Prostate gland (tissue), 2 donors: ENCODE results near the gene JARID2. TPM values are rescaled to one million over a fixed set of nuclear protein-coding genes. Genes with fewer than 3 reads are reported as not detected.
"Not testable (repeated sequence)": the region's sequence is repeated elsewhere in the genome, so short reads cannot be mapped to it uniquely, and the experiment has no call there.

Experiments used
- DNase-seq: peaks from one replicate; pipeline ENCODE4 v3.0.0-alpha.2; 2019; ENCODE audit warnings: low spot score
- H3K27ac ChIP-seq, 2 donors: fragments of 200-600 bp; sonication (generic); 2 replicates each; pipeline ENCODE4 v1.5.1; 2017 to 2019
- H3K27me3 ChIP-seq: fragments of 200-600 bp; sonication (generic); replicated peaks from 2 replicates; pipeline ENCODE4 v1.5.1; 2019; ENCODE audit not compliant: insufficient read depth
- H3K36me3 ChIP-seq, 2 donors: fragments of 200-600 bp; sonication (generic); 1 replicate in 1 of 2; 2 replicates in 1 of 2; pipeline versions ENCODE4 v1.5.1 to v1.8.1; 2017 to 2019
- H3K4me1 ChIP-seq: fragments of 200-600 bp; sonication (generic); replicated peaks from 2 replicates; pipeline ENCODE4 v1.5.1; 2019
- H3K4me3 ChIP-seq, 2 donors: fragments of 200-600 bp; sonication (generic); 2 replicates each; pipeline ENCODE4 v1.5.1; 2017 to 2019
- H3K9me3 ChIP-seq: fragments of 200-600 bp; sonication (generic); 2 replicates; pipeline ENCODE4 v1.5.1; 2017
- CTCF ChIP-seq, 4 experiments: fragments of 200-600 bp in 2 of 4; fragments of 450-650 bp in 2 of 4; sonication (generic) in 2 of 4; IDR thresholded peaks; 1 replicate in 3 of 4; 2 replicates in 1 of 4; pipeline ENCODE4 v1.5.1; 2016 to 2019; ENCODE audit warnings: antibody characterized with exemption in 4 of 4, mild to moderate bottlenecking in 2 of 4, moderate library complexity in 2 of 4
- POLR2A ChIP-seq: fragments of 450-650 bp; IDR thresholded peaks from one replicate; pipeline ENCODE4 v1.6.1; 2016; ENCODE audit warnings: antibody characterized with exemption, mild to moderate bottlenecking
- POLR2AphosphoS5 ChIP-seq: sonication (generic); formaldehyde crosslinking; IDR thresholded peaks from one replicate; pipeline ENCODE4 v1.6.1; 2017; ENCODE audit warnings: antibody characterized with exemption
- WGBS: methylation state at CpG from one replicate; pipeline ENCODE4 v1.1.5; 2018; 5-methylcytosine and 5-hydroxymethylcytosine counted together
- intact Hi-C: fragments of 100-400 bp; cut with DNase I; formaldehyde crosslinking; loops from one replicate; pipeline ENCODE4 v1.14.2; 2022
- total RNA-seq, 2 donors: library from RNA; depleted of rRNA; stranded (reverse); fragments of >200 nt; gene quantifications; one replicate each; pipeline ENCODE4 v1.1.0, GENCODE V29; 2016

The JARID2 gene
- total RNA-seq, 2 donors from 2014 or later = 7.7 to 35.4 TPM

GRCh38 chr6:15293674-15294073 lies 47.8 kb downstream of the JARID2 start:
- 87% methylated on average over 2 of the region's 2 CpGs for WGBS
- Histone ChIP-seq H3K4me1 (peaks cover 3% of the 10 kb centered on the region), H3K27ac (no peak overlapping the region), H3K36me3 (no peaks in the 10 kb centered on the region), H3K27me3 (no peaks in the 10 kb centered on the region), H3K4me3 (no peak overlapping the region), H3K9me3 (no peaks in the 10 kb centered on the region)
- TF ChIP-seq POLR2AphosphoS5 = no peak
- TF ChIP-seq CTCF (IDR thresholded peaks at IDR 0.05) = no peak
- intact Hi-C loops = no loop called here
- DNase-seq = no peak

- Histone ChIP-seq H3K36me3 (no peaks in the 10 kb centered on the region), H3K9me3 (no peaks in the 10 kb centered on the region), H3K27me3 (no peaks in the 10 kb centered on the region), H3K27ac (no peak overlapping the region), H3K4me3 (no peak overlapping the region), H3K4me1 (peaks cover 3% of the 10 kb centered on the region)
- intact Hi-C loops = no loop called here
- 98% methylated on average over 5 of the region's 5 CpGs for WGBS
- DNase-seq = no peak
- TF ChIP-seq CTCF (IDR thresholded peaks at IDR 0.05) = no peak
These were observed 48.6 kb downstream of the JARID2 start for GRCh38 chr6:15294504-15294903.

GRCh38 chr6:15296249-15296648 lies 50.4 kb downstream of the JARID2 start:
- no peaks in the 10 kb centered on the region for H3K36me3 ChIP-seq
- H3K4me1 ChIP-seq = peaks cover 3% of the 10 kb centered on the region
- intact Hi-C loops = no loop called here
- TF ChIP-seq POLR2AphosphoS5 (no peak), CTCF (IDR thresholded peaks at IDR 0.05) (no peak)
- DNase-seq = no peak
- no peaks in the 10 kb centered on the region for H3K27me3 ChIP-seq
- no peaks in the 10 kb centered on the region for H3K9me3 ChIP-seq
- no peak overlapping the region for H3K4me3 ChIP-seq
- WGBS = 49% methylated on average over 5 of the region's 5 CpGs
- no peak overlapping the region for H3K27ac ChIP-seq

- intact Hi-C loops = no loop called here
- no peak overlapping the region for H3K27ac ChIP-seq
- TF ChIP-seq CTCF (IDR thresholded peaks at IDR 0.05) (no peak), POLR2AphosphoS5 (no peak), POLR2A (no peak)
- no peaks in the 10 kb centered on the region for H3K9me3 ChIP-seq
- H3K36me3 ChIP-seq = no peaks in the 10 kb centered on the region
- no peaks in the 10 kb centered on the region for H3K27me3 ChIP-seq
- WGBS = 79% methylated on average over 2 of the region's 2 CpGs
- H3K4me3 ChIP-seq = no peak overlapping the region
- no peak for DNase-seq
- peaks cover 3% of the 10 kb centered on the region for H3K4me1 ChIP-seq
These were observed 50.9 kb downstream of the JARID2 start for GRCh38 chr6:15296735-15297134.

- DNase-seq, H3K4me1 ChIP-seq, H3K27me3 ChIP-seq, H3K27ac ChIP-seq, intact Hi-C loops, H3K4me3 ChIP-seq, H3K36me3 ChIP-seq, H3K9me3 ChIP-seq: not testable (repeated sequence)
- 94% methylated on average over 12 of the region's 12 CpGs for WGBS
These were observed 51.3 kb downstream of the JARID2 start for GRCh38 chr6:15297167-15297566.
